ENCODE data around the gene TXNDC12.

DNA sequence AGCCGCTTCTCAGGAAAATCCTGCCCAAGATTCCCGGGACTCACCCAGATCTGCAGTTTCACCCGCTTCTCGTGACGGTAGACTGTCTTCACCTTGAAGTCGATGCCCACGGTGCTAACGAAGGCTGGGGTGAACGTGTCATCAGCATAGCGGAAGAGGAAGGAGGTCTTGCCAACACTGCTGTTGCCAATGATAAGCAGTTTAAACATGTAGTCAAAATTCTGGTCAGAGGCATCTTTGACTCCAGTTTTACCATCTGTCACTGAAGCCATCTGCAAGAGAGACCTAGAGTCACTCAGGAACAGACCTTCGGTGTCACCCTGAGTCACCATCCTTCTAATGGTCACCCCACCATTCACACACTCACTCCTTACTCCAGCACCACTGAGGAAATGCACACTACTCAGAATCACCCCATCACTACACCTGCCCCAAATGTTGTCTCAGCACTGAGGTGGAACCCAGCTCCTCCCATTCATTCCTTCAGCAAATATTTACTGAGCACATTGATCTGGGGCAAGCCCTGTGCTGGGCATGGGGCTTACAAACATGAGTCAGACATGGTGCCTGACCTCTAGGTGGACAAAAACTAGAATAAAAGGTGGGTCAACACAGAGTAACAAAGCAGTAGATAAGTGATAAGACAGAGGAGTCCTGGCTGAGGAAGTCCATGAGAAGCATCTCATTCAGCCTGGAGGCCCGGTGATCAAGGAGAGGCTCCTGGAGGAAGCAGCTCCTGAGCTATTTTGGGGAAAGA, 78.0 kb downstream of the TXNDC12 start:
- TF ChIP-seq, protein P1, sequence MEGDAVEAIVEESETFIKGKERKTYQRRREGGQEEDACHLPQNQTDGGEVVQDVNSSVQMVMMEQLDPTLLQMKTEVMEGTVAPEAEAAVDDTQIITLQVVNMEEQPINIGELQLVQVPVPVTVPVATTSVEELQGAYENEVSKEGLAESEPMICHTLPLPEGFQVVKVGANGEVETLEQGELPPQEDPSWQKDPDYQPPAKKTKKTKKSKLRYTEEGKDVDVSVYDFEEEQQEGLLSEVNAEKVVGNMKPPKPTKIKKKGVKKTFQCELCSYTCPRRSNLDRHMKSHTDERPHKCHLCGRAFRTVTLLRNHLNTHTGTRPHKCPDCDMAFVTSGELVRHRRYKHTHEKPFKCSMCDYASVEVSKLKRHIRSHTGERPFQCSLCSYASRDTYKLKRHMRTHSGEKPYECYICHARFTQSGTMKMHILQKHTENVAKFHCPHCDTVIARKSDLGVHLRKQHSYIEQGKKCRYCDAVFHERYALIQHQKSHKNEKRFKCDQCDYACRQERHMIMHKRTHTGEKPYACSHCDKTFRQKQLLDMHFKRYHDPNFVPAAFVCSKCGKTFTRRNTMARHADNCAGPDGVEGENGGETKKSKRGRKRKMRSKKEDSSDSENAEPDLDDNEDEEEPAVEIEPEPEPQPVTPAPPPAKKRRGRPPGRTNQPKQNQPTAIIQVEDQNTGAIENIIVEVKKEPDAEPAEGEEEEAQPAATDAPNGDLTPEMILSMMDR (IDR thresholded peaks at IDR 0.05 in 8 of 11, conservative IDR thresholded peaks at IDR 0.05 in 3 of 11) = no peak
- no peak for TF ChIP-seq POLR2A (IDR thresholded peaks at IDR 0.05)

All from spleen (tissue), 7 donors.